Activated effector memory CD4-positive, alpha-beta T cell treated with Interleukin-2 at 50 U/mL for 16 hours (primary cell): ENCODE measurements around the gene CKM.
"Not testable (repeated sequence)": the region's sequence is repeated elsewhere in the genome, so short reads cannot be mapped to it uniquely, and the experiment has no call there.

ENCODE experiments used
- DNase-seq: peaks from one replicate; pipeline ENCODE4 v3.0.0-alpha.2; 2020

The CKM gene

DNA sequence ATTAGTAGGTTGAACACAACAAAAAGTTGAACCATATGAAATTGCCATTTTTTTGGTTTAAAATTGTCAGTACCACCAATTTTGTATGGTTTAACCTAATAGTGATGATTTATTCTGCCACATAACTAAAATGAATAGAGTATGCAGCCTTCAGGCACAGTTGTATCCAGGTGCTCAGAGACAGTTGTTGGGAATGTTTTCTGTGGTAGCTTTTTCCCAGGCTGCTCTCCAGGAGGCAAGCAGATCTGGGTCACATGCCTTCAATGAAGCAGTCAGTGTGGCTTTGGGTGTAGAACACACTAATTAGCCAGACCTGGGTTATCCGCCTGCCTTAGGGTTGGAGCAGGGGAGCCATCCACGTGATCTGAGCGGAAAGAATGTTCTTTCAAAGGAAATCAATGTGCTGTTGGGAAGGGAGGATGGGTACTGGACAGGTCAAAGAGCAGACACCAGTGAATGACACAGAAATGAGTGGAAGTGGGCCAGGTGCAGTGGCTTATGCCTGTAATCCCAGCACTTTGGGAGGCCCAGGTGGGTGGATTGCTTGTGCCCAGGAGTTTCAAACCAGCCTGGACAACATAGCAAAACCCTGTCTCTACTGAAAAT lies 43.0 kb downstream of the CKM start:
- no peak for DNase-seq

DNA sequence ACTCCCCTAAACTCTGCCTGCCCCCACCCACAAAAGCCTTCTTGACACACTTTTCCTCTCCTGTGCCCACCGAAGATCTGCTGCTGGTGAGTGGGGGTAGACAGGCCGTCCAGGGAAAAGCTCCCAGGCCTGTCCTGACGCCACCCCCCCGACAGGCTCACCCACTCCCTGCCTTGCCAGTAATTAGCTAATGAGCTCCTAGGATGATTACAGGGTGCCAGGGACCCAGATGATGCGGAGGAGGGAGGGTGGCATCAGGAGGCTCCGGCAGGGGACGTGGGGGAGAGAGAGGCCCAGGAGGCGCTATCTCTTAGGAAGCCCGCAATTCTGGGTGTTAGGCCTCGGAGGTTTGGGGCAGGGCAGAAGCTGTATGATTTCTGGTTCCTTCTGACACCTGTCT lies 44.6 kb downstream of the CKM start:
- no peak for DNase-seq

DNA sequence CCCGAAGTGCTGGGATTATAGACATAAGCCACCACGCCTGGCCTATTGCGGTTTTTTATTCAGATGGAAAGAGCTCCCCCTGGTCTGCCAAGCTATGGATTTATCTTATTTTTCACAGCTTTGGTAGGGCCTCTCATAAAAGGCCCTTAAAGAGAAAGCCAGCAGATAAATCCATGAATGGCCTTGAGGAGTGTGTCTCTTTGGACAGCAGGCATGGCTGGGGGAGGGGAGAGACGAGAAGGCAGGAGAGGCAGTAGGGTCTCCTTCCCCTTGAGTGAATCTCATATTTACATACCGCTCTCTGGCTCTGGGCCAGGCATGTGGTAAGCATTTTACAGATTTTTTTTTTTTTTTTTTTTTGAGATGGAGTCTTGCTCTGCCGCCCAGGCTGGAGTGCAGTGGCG lies 46.4 kb downstream of the CKM start:
- no peak for DNase-seq

DNA sequence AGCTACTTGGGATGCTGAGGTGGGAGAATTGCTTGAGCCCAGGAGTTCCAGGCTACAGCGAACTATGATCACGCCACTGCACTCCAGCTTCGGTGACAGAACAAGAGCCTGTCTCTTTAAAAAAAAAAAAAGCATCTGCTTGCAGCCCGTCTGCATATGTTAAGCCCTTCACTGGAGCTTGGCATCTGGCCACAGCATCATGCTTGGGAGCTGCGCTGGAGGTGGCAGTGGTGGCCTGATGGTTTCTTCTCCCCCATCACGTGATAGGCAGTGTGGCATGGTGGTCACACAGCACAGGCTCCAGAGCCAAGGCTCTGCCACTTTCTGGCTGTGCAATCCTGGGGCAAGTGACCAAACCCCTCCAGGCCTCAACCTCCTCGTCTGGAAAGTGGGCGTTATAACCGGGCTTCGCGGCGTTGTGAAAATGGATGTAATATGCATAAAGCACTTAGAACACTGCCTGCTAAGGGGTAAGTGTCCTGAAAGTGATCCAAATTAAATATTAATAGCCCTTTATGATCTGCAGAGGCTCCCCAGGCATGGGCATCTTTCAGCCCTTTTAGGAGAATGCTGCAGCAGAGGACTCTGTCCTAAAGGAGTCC lies 47.2 kb downstream of the CKM start:
- DNase-seq = no peak

DNA sequence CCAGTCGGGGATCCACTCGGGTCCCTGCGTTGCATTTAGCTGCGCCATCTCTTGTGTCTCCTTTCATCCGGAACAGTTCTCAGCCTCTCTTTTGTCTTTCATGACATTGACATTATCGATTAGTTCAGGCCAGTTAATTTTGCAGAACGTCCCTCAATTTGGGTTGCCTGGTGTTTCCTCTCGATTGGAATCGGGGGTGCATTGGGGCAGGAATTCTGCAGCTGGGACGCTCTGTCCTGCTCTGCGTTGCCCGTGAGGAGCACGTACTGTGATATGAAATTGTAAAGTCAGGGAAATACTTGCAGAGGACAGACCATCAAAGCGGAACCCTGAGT lies 49.2 kb downstream of the CKM start:
- no peak for DNase-seq

DNA sequence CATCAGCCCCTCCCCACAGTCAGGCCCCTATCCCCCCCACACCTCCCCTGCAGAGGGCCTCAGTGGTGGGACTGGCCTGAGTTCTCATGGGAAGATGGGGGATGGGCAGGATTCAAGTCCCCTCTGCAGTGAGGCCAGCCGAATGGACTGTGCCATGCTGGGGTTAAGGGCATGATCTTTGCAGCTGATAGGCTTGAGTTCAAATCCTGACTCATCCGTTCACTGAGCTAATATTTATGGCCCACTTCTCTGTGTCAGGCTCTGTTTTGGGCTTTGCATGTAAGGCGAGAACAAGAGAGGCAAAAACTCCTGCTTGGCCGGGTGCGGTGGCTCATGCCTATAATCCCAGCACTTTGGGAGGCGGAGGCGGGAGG lies 51.0 kb downstream of the CKM start:
- DNase-seq = no peak

DNA sequence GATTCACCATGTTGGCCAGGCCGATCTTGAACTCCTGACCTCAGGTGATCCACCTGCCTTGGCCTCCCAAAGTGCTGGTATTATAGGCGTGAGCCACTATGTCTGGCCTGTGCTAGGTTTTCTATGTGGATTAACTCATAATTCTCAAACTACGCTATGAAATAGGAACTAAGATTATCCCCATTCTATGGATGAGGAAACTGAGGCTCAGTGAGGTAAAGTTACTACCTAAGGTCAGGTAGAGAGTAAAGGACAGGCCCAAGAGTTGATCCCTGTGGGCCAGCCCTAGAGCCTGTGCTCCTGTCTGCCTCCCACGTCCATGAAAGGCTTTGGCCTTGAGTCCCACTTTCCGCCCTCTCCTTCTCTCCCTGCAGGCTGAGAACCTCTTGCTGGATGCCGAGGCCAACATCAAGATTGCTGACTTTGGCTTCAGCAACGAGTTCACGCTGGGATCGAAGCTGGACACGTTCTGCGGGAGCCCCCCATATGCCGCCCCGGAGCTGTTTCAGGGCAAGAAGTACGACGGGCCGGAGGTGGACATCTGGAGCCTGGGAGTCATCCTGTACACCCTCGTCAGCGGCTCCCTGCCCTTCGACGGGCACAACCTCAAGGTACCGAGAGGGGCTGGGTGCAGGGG lies 51.5 kb downstream of the CKM start:
- DNase-seq = no peak

DNA sequence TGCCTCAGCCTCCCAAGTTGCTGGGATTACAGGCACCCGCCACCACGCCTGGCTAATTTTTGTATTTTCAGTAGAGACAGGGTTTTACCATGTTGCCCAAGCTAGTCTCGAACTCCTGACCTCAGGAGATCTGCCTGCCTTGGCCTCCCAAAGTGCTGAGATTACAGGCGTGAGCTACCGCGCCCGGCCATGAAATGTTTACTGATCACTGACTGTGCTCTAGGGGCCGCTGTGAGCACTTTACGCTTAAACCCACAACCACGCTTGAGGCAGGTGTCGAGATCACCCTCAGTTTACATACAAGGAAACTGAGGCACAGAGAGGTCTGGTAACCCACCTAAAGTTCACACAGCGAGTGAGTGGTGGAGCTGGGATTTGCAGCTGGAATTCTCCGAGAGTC lies 52.7 kb downstream of the CKM start:
- not testable (repeated sequence) for DNase-seq

DNA sequence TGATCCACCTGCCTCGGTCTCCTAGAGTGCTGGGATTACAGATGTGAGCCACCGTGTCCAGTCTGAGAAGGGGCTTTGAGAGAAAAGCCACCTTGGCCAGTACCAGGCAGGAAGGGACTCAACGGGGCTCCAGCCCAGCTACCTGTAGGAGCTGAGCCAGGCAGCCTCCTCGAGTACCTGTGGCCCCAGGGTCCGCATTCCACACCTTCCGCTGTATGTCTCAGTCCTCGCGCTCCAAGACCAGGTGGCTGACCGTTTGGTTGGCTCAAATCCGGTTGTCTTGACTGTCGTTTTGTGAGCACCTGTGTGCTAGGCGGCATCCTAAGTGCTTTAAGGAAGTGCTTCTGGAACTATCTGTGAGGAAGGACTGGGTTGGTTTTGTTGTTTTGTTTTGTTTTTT lies 55.4 kb downstream of the CKM start:
- no peak for DNase-seq

DNA sequence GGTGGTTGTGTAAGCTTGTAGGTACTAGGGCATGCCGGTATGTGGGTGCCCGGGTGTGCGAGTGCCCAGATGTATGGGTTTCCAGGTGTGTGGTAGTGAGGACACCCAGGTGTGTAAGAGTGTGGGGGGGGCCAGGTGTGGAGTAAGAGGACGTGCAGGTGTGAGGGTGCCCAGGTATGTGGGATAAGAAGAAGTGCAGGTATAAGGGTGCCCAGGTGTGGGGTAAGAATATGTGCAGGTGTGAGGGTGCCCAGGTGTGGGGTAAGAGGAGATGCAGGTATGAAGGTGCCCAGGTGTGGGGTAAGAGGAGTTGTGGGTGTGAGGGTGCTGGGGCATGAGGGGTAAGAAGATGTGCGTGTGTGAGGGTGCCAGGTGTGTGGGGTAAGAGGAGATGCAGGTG lies 57.3 kb downstream of the CKM start:
- no peak for DNase-seq

DNA sequence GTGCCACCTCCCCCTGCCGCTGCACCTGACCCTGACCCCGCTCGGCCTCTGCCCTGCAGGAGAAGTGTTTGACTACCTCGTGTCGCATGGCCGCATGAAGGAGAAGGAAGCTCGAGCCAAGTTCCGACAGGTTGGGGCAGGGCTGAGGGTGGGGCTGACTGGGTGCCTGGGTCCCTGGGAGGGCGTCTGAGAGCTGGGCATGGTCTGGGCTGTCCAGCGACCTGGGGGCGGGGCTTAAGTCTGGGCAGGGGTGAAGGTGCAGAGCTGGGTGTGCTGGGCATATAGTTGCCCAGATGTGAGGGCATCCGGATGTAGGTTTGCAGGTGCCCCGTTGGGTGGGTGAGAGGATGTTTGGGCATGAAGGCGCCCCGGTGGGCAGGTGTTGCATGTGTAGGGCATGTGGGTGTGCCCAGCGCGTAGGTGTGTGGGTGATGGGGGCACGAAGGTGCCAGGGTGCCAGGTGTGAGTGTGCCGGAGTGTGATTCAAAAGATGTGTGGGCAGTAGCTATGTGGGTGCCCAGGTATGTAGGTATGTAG lies 57.8 kb downstream of the CKM start:
- no peak for DNase-seq

DNA sequence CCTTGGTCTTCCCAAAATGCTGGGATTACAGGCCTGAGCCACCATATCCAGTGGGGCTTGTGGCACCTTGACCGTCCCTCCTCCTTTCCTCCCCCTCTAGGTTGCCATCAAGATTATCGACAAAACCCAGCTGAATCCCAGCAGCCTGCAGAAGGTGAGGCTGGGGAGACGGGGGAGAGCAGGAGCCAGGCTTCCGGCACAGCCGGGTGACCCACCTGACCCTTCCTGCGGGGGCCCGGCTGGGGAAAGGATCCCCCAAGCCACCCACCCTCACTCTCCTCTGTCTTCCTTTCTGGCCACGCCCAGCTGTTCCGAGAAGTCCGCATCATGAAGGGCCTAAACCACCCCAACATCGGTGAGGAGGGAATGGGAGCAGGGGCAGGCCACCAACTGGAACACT lies 59.7 kb downstream of the CKM start:
- DNase-seq = no peak

DNA sequence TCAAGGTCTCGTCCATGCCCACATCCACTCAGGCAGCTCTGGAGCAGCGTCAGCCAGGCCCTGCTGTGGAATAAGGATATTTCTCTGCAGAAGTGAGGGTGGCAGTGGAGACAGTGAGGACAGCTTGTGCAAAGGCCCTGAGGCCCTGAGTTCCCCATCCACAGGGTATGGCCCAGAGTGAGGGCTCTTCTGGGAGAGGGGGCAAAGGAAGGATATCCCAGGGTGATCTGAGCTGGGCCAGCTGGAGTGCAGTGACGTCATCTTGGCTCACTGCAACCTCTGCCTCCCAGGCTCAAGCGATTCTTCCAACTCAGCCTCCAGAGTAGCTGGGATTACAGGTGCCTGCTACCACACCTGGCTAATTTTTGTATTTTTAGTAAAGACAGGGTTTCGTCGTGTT lies 60.1 kb downstream of the CKM start:
- no peak for DNase-seq

DNA sequence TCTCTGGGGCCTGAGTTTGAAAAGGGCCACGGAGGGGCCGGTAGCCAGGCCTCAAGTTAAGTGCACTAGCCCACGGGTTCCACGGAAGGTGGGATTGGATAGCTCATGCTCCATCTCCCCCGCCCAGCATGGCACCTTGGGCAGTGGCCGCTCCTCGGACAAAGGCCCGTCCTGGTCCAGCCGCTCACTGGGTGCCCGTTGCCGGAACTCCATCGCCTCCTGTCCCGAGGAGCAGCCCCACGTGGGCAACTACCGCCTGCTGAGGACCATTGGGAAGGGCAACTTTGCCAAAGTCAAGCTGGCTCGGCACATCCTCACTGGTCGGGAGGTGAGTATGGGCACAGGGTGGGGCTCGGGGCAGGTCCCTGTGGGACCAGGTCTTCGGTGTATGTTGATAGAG lies 63.8 kb downstream of the CKM start:
- no peak for DNase-seq

DNA sequence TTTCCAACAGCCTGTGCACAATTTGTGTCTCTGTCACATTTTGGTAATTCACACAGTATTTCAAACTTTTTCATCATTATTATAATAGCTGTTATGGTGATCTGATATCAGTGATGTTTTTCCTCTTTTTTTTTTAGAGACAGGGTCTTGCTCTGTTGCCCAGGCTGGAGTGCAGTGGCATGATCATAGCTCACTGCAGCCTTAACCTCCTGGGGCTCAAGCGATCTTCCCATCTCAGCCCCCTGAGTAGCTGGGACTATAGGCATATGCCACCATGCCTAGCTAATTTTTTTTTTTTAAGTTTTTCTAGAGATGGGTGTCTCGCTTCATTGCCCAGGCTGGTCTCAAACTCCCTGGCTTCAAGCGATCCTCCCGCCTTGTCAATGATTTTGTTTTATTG lies 65.8 kb downstream of the CKM start:
- no peak for DNase-seq
